Lower leg skin (tissue), 3 donors: Measurements from ENCODE around the gene UBALD1.

Experiments
- POLR2A ChIP-seq, 2 donors: fragments of 450-650 bp; IDR thresholded peaks; one replicate each; pipeline ENCODE4 v1.6.1; 2016 to 2017; ENCODE audit warnings: antibody characterized with exemption in 2 of 2, mild to moderate bottlenecking in 1 of 2, moderate library complexity in 1 of 2
- TF ChIP-seq, protein P1 (sequence below), 3 donors: fragments of 450-650 bp; IDR thresholded peaks; one replicate each; pipeline ENCODE4 v1.5.1; 2016; ENCODE audit warnings: antibody characterized with exemption in 3 of 3, mild to moderate bottlenecking in 3 of 3, moderate library complexity in 2 of 3

DNA sequence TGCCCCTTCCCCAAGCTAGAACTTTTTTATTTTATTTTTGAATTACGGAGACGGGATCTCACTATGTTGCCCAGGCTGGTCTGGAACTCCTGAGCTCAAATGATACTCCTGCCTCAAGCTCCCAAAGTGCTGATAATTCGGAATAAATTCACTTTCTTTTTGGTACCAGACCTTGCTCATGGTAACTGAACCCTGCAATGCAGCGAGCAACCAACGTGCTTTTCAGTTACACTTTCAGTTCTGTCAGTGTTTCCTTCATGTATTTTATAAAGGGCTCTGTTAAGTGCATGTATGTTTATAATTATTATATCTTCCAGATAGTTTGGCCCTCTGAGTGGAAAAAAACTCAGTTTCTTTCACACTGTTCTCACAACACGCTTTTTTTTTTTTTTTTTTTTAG, 44.6 kb downstream of the UBALD1 start:
- TF ChIP-seq, protein P1, sequence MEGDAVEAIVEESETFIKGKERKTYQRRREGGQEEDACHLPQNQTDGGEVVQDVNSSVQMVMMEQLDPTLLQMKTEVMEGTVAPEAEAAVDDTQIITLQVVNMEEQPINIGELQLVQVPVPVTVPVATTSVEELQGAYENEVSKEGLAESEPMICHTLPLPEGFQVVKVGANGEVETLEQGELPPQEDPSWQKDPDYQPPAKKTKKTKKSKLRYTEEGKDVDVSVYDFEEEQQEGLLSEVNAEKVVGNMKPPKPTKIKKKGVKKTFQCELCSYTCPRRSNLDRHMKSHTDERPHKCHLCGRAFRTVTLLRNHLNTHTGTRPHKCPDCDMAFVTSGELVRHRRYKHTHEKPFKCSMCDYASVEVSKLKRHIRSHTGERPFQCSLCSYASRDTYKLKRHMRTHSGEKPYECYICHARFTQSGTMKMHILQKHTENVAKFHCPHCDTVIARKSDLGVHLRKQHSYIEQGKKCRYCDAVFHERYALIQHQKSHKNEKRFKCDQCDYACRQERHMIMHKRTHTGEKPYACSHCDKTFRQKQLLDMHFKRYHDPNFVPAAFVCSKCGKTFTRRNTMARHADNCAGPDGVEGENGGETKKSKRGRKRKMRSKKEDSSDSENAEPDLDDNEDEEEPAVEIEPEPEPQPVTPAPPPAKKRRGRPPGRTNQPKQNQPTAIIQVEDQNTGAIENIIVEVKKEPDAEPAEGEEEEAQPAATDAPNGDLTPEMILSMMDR (IDR thresholded peaks at IDR 0.05) = no peak
- no peak for TF ChIP-seq POLR2A (IDR thresholded peaks at IDR 0.05)
